CD4-positive, alpha-beta T cell treated with Interleukin-10 for 1 hour (primary cell): ENCODE data around the gene TM7SF3.
A peak's percentile ranks its signal among the peaks of the same experiment; 100 is the strongest.
"Not testable (repeated sequence)": the region's sequence is repeated elsewhere in the genome, so short reads cannot be mapped to it uniquely, and the experiment has no call there.

Experiments used
- DNase-seq: peaks from one replicate; pipeline ENCODE4 v3.0.0-alpha.2; 2020

TM7SF3 gene

DNA sequence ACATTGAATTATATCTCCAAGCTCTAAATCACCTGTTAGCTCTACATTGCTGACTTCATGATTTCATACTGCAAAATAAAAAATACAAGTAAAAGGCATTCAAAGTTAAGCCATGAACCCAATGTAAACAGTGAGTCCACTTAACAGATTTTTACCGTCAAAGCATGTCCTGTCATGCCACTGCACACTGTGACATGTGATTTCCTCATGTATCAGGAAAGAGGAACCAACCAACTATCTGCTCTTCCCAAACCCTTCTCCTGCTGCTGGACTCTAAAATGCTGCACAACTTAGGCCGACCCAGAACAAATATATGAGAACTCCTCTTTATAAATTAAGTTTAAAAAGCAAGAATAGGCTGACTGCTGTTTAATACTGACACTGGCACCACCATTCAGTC lies 37.5 kb downstream of the TM7SF3 start:
- DNase-seq: no peak

DNA sequence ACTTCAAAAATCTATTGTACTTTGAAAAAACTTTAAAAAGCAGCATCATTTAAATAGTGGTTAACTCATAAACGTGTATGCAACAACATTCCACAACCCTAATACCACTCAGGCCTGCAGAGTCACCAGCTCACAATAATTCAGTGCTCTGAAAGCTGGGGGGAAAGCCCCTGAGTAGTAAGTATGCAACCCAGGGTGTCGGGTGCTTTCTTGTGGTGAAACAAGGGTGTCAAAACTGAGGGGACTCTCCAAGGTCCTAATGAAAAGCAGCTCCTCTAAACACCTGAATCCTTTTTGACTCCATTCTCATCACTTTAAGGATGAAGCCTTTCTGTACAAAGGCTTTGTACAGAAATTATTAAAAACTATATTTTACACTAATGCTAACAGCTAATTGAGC lies 42.2 kb downstream of the TM7SF3 start:
- DNase-seq: peak; percentile 76

DNA sequence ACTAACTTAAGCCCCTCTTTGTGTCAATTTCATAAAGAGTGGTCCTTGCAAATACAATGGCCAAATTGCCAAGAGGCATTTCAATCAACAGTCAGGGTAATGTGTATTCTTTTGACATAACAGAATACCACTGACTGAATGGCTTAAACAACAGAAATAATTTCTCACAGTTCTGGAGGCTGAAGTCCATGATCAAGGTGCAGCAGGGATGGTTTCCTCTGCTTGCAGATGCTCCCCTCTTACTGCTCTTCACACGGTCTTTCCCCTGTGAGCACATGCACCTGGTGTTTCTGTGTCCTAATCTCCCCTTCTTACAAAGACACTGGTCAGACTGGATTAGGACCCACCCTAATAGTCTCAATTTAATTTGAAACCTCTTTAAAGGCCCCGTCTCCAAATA lies 44.0 kb downstream of the TM7SF3 start:
- DNase-seq: no peak

DNA sequence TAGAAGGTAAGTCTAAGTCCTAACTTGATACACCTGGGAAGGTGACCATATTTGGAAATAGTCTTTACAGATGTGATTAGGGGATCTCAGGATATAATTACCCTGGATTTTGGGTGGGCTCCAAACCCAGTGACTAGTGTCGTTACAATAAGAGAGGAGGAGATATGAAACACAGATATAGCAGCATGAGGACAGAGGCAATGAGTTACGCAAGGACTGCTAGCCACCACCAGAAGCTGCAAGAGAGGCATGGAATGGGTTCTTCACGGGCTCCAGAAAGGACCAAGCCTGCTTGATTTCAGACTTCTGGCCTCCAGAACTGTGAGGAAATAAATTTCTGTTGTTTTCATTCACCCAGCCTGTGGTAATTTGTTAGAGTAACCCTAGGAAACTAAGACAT lies 47.3 kb downstream of the TM7SF3 start:
- DNase-seq: no peak

DNA sequence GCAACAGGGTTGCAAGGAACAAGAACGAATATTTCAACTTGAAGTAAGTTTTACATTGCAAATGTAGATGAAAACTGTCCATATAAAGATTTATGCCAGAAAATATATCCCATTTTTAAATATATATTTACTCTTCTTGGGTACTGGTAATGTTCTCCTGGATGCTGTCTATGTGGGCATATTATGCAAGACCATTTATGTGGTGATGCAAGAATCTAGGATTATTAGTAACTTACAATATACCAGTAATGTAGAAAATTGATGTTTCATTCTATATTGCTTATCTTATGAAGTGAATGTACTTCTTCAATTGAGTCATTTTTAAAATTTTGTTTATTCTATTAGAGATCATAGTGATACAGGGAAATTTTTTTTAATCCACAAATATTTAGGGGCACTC lies 50.8 kb downstream of the TM7SF3 start:
- DNase-seq: no peak

DNA sequence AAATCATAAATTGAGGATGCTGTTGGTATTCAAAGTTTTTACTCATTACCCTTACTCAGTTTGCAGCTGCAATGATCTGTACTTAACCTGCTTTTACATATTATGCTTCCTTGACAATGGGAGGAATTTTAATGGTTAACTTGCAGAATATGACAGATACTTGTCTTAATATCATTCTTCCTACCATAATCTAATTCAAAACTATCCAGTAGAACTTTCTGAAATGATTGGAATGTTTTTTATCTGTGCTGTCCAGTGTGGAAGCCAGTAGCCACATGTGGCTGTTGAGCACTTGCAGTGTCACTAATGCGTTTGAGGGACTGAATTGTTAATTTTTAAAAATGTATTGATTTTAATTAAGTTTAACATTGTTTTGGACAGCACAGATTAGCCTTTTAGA lies 52.4 kb downstream of the TM7SF3 start:
- DNase-seq: no peak

DNA sequence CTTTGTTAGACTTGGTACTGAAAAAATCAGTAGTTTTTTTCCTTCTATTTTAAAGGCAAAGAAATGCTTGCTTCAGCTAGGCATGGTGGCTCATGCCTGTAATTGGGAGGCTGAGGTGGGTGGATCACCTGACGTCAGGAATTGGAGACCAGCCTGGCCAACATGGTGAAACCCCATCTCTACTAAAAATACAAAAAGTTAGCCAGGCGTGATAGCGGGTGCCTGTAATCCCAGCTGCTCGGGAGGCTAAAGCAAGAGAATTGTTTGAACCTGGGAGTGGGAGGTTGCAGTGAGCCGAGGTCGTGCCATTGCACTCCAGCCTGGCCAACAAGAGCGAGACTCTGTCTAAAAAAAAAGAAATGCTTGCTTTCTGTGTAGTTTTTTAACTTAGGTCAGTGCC lies 52.8 kb downstream of the TM7SF3 start:
- DNase-seq: not testable (repeated sequence)

DNA sequence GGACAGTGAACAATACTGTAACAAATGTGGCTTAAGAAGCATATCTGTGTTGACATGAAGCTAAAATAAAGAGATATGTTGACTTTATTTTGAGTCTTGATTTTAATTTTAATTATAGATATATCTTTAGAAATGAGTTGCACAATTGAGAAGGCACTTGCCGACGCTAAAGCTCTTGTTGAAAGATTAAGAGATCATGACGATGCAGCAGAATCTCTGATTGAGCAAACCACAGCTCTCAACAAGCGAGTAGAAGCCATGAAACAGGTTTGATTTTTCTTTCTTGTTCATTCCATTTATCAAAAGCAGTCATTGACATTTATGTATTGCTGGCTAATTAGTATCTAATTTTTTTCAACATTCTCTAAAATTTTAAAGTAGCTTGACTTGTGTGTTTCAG lies 60.2 kb downstream of the TM7SF3 start:
- no peak for DNase-seq

DNA sequence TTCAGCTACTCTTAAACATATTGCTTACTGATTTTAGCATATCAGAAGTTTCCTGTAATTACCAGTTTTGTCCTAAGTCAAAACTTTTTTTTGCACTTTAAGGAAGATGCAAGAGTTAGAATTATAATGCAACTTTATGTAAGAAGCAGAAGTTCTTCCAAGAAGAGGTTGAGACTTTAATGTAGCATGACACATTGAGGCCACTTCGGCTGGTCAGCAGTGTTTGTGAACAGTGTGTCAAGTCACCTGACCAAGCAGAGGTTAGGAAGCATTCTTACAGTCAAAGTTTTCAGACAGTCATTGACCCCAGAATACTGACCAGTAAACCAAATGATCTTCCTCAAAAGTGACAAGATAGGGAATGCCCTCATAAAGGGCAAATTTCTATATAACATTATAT lies 60.7 kb downstream of the TM7SF3 start:
- DNase-seq: no peak

DNA sequence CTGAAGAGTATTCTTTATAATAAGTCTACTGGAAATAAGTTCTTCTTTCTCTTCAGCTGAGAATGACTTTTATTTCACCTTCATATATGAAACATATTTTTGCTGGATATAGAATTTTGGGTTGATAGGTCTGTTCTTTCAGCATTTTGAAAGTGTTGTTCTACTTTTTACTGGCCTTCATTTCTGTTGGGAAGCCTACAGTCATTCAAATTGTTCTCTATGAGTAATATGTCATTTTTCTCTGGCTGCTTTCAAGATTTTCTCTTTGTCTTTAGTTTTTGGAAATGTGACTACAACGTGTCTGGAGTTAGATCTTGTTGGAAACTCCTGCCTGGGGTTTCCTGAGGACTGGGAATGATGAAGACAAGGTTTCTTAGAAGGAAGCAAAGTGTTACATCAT lies 65.9 kb downstream of the TM7SF3 start:
- DNase-seq: no peak

DNA sequence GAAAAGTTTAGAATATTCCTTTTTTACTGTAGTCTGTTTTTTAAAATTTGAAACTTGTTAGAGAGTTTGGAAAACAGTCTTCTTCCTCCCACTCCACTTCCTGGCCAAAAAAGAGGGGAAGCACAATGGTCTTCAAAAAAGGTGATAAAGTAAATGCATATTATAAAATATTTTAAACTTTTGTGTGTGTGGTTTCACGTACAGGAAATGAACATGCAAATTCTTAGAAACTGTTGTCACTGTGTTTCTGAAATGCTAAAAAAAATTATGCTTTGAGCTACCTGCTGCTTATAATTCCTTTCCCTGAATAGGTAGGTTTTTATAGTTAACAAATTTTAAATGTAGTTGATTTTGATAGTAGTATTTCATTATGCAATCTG lies 73.0 kb downstream of the TM7SF3 start:
- DNase-seq: peak; percentile 45

DNA sequence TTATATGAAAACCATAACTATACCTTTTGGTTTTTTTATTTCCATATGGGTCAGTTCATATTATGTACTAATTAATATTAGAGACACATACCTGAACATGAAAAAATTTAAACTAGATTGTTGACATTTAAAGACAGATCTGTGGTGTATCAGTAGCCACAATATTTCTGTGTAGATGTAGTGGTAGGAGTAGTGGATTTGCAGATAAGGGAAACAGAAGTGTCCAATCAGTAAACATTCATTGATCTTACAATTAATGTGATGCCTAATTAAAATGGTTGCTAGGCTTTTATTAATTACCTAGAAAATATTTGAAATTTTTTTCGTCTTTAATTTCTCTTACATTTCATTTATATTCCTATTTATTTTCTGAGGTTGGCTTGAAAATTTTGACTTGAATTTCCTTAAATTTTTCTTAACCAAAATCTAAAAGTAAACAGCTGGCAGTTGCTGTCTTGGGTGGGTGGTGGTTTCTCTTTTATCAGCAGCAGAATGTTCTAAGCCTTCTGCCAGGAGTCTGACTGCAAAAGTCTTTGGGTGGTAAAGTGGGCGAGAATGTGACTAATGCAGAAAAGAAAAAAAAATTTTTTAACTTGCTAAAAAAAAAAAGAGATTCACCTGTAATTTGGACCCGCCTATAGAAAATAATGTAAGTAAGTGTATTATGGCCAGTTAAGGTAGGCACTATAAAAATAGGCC lies 73.5 kb downstream of the TM7SF3 start:
- peak; percentile 60 for DNase-seq

DNA sequence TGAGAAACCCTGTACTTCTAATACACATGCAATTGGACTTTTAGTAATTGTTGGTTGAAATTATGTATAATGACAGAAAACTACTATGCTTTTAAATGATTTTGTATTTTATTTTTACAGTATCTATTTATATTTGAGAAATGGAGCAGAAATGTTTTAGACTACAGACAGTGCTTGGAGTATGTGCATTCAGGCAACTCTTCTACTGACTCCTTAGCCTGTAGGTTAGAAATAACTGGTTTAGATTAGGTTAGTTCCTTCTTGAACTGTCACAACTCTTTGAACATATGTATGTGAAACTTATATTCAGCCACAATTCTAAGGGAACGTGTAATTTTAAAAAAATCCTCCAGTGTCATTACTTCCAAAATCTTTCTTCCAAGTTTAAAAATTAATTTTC lies 74.2 kb downstream of the TM7SF3 start:
- no peak for DNase-seq

DNA sequence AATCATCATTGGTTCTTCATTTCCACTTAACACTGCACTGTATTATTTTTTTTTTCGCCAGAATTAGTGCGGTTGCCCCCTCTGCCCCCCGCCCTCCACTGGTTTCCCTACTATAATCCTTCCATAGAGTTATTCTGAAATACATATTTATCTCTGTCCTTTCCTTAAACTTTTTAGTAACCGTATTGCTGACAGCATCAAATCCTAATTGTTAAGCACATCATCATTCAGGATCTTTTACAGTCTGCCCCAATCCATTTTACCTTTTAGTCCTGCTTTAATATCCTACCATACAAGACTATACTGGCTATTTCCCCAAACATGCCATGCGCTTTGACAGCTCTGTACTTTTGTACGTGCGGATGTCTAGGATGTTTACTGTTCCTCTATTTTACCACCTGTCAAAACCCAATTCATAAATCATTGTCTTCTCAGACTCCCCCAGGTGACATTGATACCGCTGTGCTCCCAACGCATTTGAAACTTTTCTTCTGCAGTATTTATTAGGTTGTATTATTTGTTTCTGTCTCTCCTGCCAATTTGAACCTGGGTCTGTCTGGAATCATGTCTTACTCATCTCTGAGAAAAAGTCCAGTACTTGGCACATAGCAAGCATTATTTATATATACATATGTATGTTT lies 74.9 kb downstream of the TM7SF3 start:
- DNase-seq: peak; percentile 28

DNA sequence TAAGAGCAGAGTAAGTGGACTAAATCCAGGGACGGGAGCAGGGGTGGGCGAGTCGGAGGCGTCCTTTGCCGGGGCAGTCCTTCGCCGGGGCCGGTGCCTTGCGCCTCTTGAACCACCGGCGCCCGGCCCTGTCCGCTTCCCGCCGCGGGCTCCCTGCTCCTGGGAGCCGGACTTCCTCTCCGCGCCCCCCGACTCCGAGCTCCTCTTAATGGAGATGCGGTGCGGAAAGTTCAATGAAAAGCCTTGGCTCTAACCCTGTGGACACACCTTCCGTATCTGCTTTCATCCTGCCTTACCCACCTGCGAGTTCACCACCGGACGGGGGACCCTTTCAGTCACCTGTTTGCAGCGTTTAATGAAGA lies 75.5 kb downstream of the TM7SF3 start:
- peak; percentile 31 for DNase-seq

DNA sequence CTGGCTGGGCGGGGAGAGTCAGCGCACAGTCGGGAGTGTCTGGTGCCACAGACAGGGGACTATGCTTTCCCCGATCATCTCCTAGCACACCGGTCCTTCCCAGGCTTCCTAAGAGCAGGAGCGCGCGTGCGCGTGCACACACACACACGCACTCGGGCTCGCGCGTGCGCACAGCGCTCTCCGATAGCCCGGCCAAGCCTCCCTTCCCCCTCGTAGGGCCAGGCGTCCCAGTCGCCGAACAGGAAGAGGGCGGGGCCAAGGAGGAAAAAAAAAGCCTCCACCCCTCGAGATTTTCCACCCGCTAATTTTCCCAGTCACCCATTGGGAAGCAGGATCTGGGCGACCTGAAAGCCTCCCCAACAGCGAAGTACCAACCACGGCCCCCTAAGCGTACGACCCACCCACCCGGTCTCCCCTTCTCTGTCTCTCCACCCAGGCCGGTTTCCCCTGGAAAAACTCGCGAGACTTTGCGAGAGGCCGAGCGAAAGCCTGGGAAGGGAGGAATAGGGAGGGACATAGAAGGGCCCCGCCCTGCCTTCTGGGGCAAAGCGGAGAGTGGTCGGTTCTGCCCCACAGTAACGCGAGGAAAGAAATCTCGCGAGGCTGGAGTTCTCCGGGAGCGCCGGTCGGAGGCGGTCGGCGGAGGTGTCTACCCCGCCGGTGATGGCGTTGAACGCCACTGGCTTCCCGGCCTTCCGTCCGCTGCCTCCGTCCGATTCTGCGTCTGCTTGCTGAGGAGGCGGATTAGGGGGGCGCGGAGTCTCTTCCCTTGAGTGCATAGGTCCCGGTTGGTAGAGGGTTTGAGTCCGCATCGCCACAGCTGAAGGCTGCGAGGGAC lies 76.1 kb downstream of the TM7SF3 start, which contains the start of the genes FGFR1OP2 and INTS13:
Gene FGFR1OP2 (plus strand): TSS at position 608 of the 838 bp plus-strand sequence. CDS start 15,689 bp downstream, outside the sequence.
Gene INTS13 (minus strand): TSS at position 119 of the 838 bp plus-strand sequence. CDS start 1,178 bp downstream, outside the sequence.
- peak; percentile 98 for DNase-seq

DNA sequence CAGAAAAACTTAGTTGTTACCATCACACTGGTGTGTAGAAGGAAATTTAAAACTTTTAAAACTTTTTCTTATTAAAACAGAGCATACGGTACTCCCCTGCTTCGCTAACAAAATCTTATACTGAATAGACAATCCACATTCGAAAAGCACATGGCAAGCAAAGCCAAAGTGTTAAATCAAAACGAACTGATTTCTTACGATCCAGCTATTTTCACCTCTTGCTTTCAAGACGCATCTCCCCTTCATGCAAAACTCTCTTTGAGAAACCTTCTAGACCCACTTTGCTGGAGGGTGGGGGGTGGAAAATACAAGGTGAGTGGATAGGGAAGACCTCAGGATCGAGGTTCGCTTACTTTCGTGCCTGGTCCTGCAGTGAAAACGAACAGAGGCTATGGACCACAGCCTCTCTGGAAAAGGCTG lies 76.7 kb downstream of the TM7SF3 start:
- DNase-seq: no peak

DNA sequence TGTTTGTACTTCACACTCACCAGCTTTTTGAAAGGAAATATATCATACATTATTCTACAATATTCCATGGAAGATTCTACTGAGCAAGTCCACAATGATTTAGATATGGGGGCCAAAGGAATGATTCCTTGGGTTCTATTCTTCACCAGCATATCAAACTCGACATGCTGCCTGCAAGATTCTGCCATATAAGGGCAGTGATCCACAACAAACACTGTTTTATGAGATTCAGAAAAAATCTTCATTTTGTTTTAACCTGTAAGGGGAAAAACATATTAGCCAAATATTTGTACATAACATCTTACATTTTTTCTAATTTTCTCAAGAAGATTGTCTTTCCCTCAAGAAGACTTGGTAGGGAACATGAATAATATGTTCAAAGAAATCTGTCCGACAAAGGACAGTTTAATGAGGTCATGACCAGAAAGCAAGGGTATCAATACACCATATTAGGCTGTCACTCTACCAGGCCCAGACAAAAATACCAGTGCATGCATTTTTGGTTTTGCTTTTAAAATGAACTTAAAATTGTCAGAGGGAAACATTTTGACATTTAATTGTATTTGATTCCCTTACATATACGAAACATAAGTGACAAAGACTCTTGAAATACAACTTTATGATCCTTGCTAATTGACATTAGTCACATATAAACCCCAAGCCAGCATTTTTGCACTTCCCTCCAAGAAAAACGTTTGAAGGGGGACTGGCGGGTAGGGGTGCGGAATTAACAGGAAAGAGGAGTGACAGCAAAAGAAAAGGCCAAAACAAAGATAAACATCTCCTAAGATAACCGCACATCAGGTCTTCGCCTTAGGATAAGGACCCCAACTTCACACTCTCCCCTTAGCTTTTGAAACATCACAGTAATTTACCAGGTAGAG lies 77.4 kb downstream of the TM7SF3 start:
- DNase-seq: peak; percentile 40

DNA sequence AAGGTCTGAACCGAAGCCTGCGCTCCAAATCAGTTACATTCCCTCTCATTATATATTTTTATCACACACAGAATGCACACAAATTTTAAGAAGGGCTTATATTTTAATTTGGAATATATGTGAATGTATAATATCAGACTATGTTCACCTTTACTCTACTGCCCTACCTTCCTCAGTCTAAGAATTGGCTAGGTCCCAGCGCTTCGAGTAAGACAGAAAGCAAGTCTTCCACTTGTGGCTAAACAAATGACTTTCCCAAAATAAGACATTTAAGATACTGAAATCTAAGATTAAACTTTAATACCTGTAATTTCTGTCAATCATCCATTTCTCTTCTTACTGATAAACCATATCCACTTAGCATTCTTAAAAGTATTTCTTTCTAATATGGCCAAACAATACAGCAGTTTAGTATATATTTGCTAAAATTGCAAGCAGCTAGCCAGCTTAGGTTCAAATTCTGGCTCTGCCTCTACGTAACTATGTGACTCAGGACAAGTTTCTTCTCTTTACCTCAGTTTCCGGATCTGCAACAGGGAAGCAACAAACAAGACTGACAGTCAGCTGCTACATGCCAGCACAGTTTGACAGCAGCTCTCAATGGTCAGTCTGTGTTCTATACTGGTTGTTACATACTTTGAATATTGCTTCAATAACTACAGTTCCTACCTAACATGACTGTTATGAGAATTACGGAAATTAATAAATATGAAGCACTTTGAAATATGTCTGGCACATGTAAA lies 78.4 kb downstream of the TM7SF3 start:
- DNase-seq: peak; percentile 42

DNA sequence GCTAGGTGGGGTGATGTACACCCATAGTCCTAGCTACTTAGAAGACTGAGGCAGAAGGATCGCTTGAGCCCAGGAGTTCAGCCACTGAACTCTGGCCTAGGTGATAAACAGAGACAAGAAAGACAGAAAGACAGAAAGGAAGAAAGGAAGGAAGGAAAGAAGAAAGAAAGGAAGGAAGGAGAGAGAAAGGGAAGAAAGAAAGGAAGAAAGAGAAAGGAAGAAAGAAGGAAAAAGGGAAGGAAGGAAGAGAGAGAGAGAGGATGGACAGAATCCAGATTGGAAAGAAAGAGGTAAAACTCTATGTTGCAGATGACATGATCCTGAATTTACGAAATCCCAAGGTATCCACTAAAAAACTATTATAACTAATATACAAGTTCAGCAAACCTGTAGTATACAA lies 84.6 kb downstream of the TM7SF3 start:
- DNase-seq: no peak

DNA sequence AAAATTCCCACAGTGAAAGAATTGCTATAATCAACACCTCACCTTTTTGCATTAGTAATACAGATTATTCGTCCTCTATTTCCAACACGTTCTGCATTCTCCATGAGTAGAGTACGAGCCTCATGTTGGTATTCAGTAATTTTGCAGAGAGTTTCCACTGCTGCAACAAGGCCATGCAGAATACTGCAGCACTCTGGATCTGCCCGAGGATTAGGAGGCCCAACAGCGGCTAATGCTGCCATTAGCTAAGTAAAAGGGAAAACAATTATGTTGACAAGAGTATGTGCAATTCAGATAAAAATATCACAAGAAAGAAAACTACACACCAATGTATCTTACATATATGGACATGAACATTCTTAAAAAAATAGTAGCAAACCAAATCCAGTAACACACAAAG lies 85.5 kb downstream of the TM7SF3 start:
- DNase-seq: no peak
